ENCODE measurements around the gene NPRL2.

DNA sequence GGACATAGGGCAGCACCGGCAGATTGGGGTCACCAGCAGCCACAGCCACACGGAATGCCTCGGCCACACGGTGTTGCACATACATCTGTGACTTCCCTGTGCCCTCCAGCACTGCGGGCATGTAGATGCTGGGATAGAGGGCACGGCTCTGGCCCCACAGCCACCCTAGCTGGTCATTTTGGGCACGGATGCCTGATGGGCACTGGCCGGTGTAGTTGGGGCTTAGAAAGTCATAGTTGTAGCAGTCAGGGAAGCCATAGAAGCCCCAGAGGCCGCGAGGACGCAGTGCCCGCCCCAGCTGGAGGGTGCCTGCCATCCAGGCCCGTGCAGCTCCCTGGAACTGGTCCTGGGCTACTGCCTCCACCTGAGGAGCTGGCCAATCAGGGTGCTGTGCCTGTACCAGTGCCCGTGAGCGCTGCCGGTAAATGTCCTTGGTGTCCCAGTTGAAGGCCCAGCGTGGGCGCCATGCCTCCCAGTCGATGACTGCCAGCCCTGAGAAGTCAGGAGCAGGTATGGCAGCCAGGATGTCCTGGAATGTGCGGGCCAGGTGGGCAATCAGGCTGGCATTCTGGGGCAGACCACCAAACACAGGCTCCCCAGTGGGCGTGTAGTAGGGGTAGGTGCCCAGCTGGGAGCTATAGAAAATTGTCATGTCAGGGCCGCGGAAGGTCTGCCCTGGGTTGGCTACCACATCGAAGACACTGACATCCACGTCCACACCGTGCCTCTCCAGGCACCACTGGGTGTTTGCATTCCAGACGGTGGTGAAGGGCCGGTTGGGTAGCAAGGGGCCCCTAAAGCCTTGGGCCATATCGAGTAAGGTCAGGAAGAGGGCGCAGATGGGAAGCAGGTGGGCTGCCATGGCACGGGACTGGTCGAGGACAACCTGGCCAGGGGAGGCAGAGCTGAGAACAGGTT, 48.2 kb downstream of the NPRL2 start:
- TF ChIP-seq ZNF274 (IDR thresholded peaks at IDR 0.05; ENCODE audit: low read depth, low read length) (no peak), SUZ12 (IDR thresholded peaks at IDR 0.05; ENCODE audit: extremely low read depth, insufficient read depth, insufficient read length) (no peak), YY1 (IDR thresholded peaks at IDR 0.05; ENCODE audit: insufficient read depth, insufficient read length) (no peak)

Data from NT2/D1 (cell line).